ENCODE results near the gene KCNH4.

- no peak for TF ChIP-seq NR1H2 (CRISPR knock-in tag; IDR thresholded peaks at IDR 0.05)
- TF ChIP-seq ELF2 (CRISPR knock-in tag; IDR thresholded peaks at IDR 0.05) = no peak
- no peak for TF ChIP-seq PRPF4 (IDR thresholded peaks at IDR 0.05; ENCODE audit: insufficient read depth, low read depth, low read length, poor library complexity, severe bottlenecking)
- no peak for TF ChIP-seq L3MBTL2 (IDR thresholded peaks at IDR 0.05)
- no peak for TF ChIP-seq CTCF (IDR thresholded peaks at IDR 0.05 in 2 of 3, conservative IDR thresholded peaks at IDR 0.05 in 1 of 3; ENCODE audit: insufficient read depth in 2 of 3, low read depth in 1 of 3, low read length in 3 of 3)
- no peak for TF ChIP-seq TAF1 (IDR thresholded peaks at IDR 0.05; ENCODE audit: control insufficient read depth, extremely low read depth, insufficient read depth, low read length, severe bottlenecking)
- TF ChIP-seq NFYB (IDR thresholded peaks at IDR 0.05; ENCODE audit: extremely low read depth, insufficient read length) = no peak
- TF ChIP-seq POLR2AphosphoS5 (IDR thresholded peaks at IDR 0.05; ENCODE audit: control insufficient read depth, insufficient read depth, low read depth, low read length) = no peak
Measured at GRCh38 chr17:42118126-42118510, 62.8 kb downstream of the KCNH4 start.

Data from K562 (cell line).